ENCODE results near the gene DBX1.

DBX1 gene

DNA sequence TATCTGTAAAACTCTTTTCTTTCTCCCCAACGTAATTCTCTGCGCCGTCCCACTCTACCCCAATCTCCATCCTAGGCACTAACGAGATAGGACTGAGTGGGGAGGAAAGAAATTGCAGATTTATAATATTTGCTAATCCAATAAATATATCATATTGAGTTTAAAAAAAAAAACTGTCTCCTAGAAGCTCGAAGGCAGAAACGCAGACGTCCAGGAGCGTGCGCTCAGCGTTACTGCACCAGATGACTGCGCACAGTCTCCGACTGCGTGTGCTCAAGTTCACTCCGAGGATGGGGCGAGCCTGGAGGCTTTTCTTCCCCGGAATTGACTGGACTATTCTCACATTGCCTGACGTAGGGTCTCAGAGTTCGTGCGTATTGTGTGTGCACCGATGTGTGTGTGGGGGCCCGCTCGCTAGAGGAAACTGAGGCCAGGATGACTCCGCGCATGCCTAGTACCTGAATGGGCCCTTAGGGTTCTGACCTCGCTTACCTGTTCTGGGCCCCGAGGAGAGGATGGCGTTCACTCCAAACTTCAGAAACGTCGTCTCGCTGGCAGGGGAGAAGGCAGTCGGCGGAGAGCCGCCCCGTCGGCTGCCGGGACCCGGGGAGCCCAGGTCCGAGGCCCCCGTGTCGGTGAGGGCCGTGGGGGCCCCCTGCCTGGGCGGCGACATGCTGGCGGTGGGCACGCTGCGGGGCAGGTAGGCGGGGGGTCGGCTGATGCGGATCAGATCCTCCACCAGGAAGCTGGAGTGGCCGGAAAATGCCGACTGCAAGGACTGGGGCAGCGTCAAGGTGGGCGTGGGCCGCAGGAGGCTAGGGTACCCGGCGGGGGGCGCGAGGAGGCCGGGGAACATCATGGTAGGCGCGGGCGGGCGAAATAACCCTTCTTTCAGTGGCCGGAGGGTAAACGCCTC lies 551 bp downstream of the DBX1 start:
- no peak for TF ChIP-seq ZFX (IDR thresholded peaks at IDR 0.05)
- TF ChIP-seq, protein P1, sequence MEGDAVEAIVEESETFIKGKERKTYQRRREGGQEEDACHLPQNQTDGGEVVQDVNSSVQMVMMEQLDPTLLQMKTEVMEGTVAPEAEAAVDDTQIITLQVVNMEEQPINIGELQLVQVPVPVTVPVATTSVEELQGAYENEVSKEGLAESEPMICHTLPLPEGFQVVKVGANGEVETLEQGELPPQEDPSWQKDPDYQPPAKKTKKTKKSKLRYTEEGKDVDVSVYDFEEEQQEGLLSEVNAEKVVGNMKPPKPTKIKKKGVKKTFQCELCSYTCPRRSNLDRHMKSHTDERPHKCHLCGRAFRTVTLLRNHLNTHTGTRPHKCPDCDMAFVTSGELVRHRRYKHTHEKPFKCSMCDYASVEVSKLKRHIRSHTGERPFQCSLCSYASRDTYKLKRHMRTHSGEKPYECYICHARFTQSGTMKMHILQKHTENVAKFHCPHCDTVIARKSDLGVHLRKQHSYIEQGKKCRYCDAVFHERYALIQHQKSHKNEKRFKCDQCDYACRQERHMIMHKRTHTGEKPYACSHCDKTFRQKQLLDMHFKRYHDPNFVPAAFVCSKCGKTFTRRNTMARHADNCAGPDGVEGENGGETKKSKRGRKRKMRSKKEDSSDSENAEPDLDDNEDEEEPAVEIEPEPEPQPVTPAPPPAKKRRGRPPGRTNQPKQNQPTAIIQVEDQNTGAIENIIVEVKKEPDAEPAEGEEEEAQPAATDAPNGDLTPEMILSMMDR (conservative IDR thresholded peaks at IDR 0.05): no peak
- H3K27ac ChIP-seq: no peak overlapping the region

DNA sequence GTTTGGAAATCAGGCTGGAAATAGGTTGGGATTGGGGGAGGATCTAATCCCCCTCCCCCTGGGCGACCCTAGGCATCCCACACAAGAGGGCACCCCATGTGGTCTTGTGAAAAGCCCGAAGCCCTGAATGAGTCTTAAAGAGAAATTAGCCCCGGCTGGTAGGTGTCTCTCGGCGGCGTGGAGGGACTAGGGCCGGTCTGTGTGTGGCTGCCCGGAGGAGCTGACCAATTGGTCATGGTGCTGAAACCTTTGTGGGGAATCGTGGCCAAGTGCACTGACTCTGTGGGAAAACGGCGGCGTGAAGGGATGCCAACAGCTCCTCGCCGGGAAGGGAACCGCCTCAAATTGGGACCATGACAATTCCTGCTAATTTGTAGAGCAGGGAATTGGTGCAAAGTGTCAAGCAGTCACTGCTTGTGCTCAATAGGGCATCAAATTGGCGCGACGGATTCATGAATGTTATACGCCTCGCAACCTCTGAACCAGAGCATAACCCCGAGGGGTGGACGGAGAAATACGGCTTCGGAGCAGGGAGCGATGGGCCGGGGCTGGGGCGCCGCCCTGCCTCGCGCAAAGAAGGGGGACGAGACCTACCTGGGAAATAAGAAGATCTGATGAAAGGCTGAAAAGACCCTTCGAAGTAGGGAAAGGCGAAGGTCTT lies 1.5 kb downstream of the DBX1 start:
- TF ChIP-seq, protein P1 (conservative IDR thresholded peaks at IDR 0.05): no peak
- TF ChIP-seq ZFX (IDR thresholded peaks at IDR 0.05): no peak
- H3K27ac ChIP-seq: no peak overlapping the region

GRCh38 chr11:20157728-20158127 lies 2.5 kb downstream of the DBX1 start:
- TF ChIP-seq, protein P1 (conservative IDR thresholded peaks at IDR 0.05): no peak
- TF ChIP-seq ZFX (IDR thresholded peaks at IDR 0.05): no peak
- H3K27ac ChIP-seq: no peak overlapping the region

DNA sequence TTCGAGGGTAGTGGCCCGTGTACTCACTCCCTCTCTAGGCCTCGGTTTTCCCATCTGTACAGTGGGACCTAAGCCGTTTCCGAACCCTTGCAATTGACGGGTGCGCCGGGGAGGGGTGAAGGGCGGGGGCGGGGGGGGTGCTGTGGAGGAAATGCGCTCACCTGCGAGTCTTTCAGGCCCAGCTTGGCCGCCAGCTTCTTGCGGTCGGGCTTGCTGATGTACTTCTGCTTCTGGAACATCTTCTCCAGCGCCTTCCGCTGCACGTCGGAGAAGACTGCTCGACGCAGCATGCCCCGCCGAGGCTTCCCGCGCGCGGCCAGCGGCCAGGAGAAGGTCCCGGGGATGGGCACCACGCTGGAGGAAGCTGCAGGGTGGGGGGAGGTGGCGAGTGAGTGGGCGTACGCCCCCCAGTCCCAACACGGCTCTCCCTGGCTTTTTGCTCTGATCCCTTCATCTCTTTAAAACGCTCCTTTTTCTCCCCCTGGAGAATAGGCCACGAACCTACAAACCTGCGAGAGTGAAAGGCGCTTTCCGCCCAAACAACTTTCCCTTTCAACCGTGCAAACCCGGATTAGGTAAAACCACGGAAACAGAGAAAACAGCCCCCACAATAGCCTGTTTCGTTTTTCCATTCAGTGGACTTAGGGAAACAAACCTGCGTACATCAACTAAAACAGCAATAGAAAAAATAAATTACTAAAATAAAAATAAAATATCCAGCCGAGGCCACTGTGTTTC lies 3.2 kb downstream of the DBX1 start:
- H3K27ac ChIP-seq: no peak overlapping the region
- TF ChIP-seq ZFX (IDR thresholded peaks at IDR 0.05): no peak
- TF ChIP-seq, protein P1 (conservative IDR thresholded peaks at IDR 0.05): no peak

- H3K27ac ChIP-seq: no peak overlapping the region
- TF ChIP-seq ZFX (IDR thresholded peaks at IDR 0.05): no peak
Measured at GRCh38 chr11:20156280-20156875, 3.9 kb downstream of the DBX1 start.

DNA sequence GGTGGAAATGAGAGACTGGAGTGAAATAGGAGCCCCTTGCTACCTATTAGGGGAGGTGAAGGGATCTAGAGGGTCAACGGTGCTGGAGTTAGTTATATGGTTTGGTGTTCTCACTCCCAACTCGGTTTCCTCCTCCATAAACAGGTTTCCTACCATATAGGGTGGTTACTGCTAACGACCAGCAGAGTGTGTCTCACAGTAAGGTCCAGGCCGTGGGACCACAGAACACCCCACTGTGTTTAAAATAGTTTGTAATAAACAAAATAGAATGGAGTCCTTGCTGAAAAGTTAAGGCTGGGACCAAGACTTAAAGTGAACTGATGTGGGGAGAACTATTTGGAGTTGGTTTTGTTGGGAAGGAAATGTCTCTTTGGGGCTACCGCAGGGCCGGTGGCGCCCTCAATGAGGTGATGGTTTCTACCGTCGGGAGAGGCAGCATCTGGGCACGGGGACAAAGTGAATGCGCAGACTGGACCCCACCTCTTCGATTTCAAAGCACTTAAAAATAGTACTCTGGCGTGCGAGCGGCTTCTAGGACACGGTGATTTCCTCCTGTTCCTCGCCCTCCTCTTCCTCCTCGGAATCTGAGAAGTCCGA lies 4.5 kb downstream of the DBX1 start:
- TF ChIP-seq, protein P1 (conservative IDR thresholded peaks at IDR 0.05): no peak
- no peak for TF ChIP-seq ZFX (IDR thresholded peaks at IDR 0.05)
- H3K27ac ChIP-seq: no peak overlapping the region

- no peak overlapping the region for H3K27ac ChIP-seq
- TF ChIP-seq, protein P1 (conservative IDR thresholded peaks at IDR 0.05): no peak
- no peak for TF ChIP-seq ZFX (IDR thresholded peaks at IDR 0.05)
Measured at GRCh38 chr11:20154381-20154780, 5.9 kb downstream of the DBX1 start.
